GM12872 (cell line): ENCODE results near the gene DSCAML1.

Experiments
- CTCF ChIP-seq: IDR thresholded peaks from 3 replicates; pipeline ENCODE4 v1.5.1; 2011; ENCODE audit warnings: low read depth, mild to moderate bottlenecking, low read length, moderate library complexity; ENCODE audit not compliant: insufficient read depth

The DSCAML1 gene

DNA sequence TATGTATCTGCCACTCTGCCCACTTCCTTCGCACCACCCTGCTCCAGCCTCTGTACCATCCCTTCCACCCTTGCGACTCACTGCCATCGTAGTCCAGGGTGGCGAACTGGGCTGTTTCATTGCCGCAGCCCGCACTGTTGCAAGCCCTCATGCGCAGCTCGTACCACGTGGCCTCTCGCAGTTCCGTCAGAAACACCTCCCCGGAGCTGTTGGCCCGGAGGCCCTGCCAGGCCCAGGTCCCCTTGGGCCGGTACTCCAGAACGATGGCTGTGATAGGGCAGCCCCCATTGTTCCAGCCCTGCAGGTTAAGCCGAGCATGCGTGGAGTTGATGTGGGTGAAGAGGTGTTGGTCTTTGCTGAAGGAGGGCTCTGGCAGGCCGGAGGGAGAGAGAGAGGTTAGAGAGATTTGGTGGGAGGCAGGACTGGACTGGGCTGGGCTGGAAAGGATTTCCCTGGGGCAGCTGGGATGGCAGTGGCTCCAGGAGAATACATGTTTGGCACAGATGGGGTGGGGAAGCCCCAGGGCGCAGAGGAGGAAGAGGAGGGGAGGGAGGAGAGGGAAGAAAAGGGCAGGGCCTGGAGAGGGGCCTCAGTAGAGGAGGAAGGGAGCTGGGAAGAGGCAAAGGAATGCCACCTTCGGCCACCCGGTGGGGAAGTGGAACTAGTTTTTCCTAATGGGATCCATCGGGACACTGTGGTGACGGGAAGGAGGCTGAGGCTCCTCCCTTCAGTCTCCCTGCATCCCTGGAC lies 359.8 kb downstream of the DSCAML1 start:
- TF ChIP-seq CTCF = no peak

DNA sequence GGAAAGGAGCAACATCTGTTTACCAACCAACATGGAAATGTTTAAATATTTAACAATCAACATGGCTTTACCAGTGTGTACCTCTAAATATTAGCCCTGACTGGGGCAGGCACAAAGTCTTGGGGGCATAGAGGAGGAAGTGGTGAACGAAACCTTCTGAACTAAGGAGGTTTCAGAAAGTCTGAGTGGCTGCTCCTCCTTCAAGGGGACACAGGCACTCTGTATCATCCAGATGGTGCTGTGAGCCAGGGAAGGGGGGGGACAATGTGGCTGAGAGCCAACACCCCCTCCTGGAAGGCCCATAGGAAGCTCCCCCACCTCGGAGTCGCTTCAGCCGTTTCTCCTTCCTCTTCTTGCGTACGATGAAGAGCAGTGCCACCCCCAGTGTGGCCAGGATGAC lies 361.7 kb downstream of the DSCAML1 start:
- TF ChIP-seq CTCF = no peak

- TF ChIP-seq CTCF = no peak
Observed at GRCh38 chr11:117434481-117434880, 362.5 kb downstream of the DSCAML1 start.

DNA sequence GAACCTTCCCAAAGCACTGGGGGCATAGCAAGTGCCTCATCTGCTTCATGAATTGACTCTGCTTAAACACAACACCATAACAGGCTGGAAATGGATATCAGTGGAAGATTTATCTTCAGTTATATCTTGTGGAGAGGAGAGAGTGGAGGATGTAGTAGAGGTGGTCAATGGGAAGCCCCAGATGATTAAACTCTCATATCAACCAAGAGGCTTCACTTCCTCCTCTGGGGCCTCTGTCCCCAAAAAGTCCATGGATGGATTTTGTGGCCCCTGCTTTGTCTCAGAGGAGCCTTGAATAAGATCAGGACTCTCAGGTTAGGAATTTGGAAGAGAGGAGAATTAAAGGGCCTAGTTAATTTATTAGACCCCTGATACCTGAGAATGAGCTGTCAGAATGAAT lies 363.3 kb downstream of the DSCAML1 start:
- no peak for TF ChIP-seq CTCF

DNA sequence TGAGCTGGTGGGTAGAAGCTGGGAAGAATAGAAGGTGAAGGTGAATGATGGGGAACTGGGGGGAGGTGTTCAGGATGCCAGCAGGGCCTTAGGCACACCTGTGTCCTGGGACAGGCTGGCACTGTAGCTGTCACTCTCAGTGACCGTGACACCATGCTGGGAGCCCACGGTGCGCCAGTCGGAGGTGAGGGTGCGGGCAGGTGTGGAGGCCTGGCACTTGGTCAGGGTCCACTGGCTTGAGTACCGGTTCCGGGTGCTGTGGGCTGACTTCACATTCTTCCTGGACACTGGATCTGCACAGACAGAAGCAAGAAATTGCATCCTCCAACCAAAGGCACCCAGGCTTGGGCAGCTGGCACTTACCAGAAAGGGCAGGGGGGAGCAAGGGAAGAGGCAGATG lies 365.6 kb downstream of the DSCAML1 start:
- no peak for TF ChIP-seq CTCF

DNA sequence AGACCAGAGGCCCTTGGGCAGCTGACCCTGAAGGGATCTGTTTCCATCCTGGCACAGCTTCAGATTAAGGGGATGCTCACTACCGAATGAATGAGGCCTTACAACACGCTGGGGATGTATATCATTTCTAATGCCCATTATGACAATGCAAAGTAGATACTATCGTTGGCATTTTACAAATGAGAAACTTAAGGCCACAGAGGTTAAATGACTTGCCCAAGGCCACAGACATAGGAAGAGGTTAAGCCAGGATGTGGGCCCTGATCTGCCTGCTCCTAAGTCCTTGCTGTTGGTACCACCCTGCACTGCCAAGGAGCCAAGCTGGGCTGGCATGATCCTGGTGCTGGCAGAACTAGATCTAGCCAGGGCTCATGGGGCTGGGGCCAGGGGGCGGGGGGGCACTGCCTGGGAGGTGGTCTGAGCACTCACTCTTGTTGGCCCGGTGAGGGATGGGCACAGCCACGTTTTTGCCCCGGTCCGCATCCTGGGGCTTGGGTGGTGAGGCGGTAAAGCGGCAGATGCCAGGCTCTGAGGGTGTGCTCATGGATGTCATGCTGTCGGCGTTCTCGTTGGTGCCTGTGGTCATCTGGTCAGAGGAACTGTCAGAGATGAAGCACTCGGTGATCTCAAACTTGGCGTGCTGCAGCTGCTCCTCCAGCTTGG lies 366.6 kb downstream of the DSCAML1 start:
- no peak for TF ChIP-seq CTCF

- TF ChIP-seq CTCF = no peak
Observed at GRCh38 chr11:117428856-117429229, 368.2 kb downstream of the DSCAML1 start.
